Measurements from ENCODE around the gene EFL1.

The EFL1 gene

GRCh38 chr15:82186719-82187406 lies 75.7 kb downstream of the EFL1 start:
- H2AFZ ChIP-seq (ENCODE audit: low read depth, low read length), result no peak overlapping the region
- no peak overlapping the region for H2BK5ac ChIP-seq (ENCODE audit: low read depth, low read length, poor library complexity, severe bottlenecking)
- H3K9me3 ChIP-seq (ENCODE audit: control insufficient read depth, low read length), result no peaks in the 10 kb centered on the region
- H3K23ac ChIP-seq (ENCODE audit: low read length in 2 of 2), result no peak overlapping the region
- no peak for DNase-seq
- WGBS, result 98% methylated on average over 4 of the region's 6 CpGs
- H4K91ac ChIP-seq (ENCODE audit: low read length), result no peak overlapping the region
- no peak overlapping the region for H3K4me3 ChIP-seq (ENCODE audit: insufficient read depth in 1 of 2, low read depth in 1 of 2, low read length in 2 of 2)
- H2AK5ac ChIP-seq (ENCODE audit: low read length, severe bottlenecking), result no peak overlapping the region
- H3K9ac ChIP-seq (ENCODE audit: low read length), result no peak overlapping the region
- peaks cover 3% of the 10 kb centered on the region for H3K79me1 ChIP-seq (replicated peaks; ENCODE audit: low read length, poor library complexity, severe bottlenecking)
- no peak overlapping the region for H3K14ac ChIP-seq (ENCODE audit: low read length in 2 of 2)
- no peak overlapping the region for H3K27ac ChIP-seq (ENCODE audit: low read length, poor library complexity, severe bottlenecking)
- H3K36me3 ChIP-seq (ENCODE audit: control insufficient read depth in 1 of 2, insufficient read depth in 2 of 2, low read depth in 1 of 2, low read length in 2 of 2), result no peaks in the 10 kb centered on the region
- H4K8ac ChIP-seq (ENCODE audit: low read length), result no peak overlapping the region
- no peaks in the 10 kb centered on the region for H3K27me3 ChIP-seq (ENCODE audit: control insufficient read depth in 1 of 2, insufficient read depth in 1 of 2, low read length in 2 of 2)
- no peaks in the 10 kb centered on the region for H3K4me1 ChIP-seq (ENCODE audit: control insufficient read depth, insufficient read depth, low read depth, low read length)
- no peak overlapping the region for H2BK15ac ChIP-seq (ENCODE audit: low read depth, poor library complexity, severe bottlenecking)
- no peak overlapping the region for H3K4ac ChIP-seq (ENCODE audit: low read depth in 1 of 2, low read length in 2 of 2)
- no peak overlapping the region for H2BK12ac ChIP-seq (ENCODE audit: low read length in 2 of 2)
- no peak overlapping the region for H2BK120ac ChIP-seq (ENCODE audit: low read depth, low read length)
- no peak overlapping the region for H3K4me2 ChIP-seq (ENCODE audit: low read length, poor library complexity, severe bottlenecking)
- H3K18ac ChIP-seq (ENCODE audit: low read depth in 1 of 2, low read length in 2 of 2), result no peak overlapping the region

- no peak overlapping the region for H3K23ac ChIP-seq (ENCODE audit: low read length in 2 of 2)
- 100% methylated on average over 1 of the region's 2 CpGs for WGBS
- H4K91ac ChIP-seq (ENCODE audit: low read length), result no peak overlapping the region
- H3K79me1 ChIP-seq (replicated peaks; ENCODE audit: low read length, poor library complexity, severe bottlenecking), result peaks cover 4% of the 10 kb centered on the region
- no peak overlapping the region for H4K8ac ChIP-seq (ENCODE audit: low read length)
- no peaks in the 10 kb centered on the region for H3K9me3 ChIP-seq (ENCODE audit: control insufficient read depth, low read length)
- no peaks in the 10 kb centered on the region for H3K4me1 ChIP-seq (ENCODE audit: control insufficient read depth, insufficient read depth, low read depth, low read length)
- no peak overlapping the region for H3K27ac ChIP-seq (ENCODE audit: low read length, poor library complexity, severe bottlenecking)
- no peak overlapping the region for H3K9ac ChIP-seq (ENCODE audit: low read length)
- H3K4me2 ChIP-seq (ENCODE audit: low read length, poor library complexity, severe bottlenecking), result no peak overlapping the region
- no peak overlapping the region for H3K18ac ChIP-seq (ENCODE audit: low read depth in 1 of 2, low read length in 2 of 2)
- no peak overlapping the region for H2BK15ac ChIP-seq (ENCODE audit: low read depth, poor library complexity, severe bottlenecking)
- no peak overlapping the region for H2AFZ ChIP-seq (ENCODE audit: low read depth, low read length)
- no peak overlapping the region for H2BK120ac ChIP-seq (ENCODE audit: low read depth, low read length)
- H3K4ac ChIP-seq (ENCODE audit: low read depth in 1 of 2, low read length in 2 of 2), result no peak overlapping the region
- H2AK5ac ChIP-seq (ENCODE audit: low read length, severe bottlenecking), result no peak overlapping the region
- H2BK12ac ChIP-seq (ENCODE audit: low read length in 2 of 2), result no peak overlapping the region
- DNase-seq, result no peak
- no peak overlapping the region for H3K14ac ChIP-seq (ENCODE audit: low read length in 2 of 2)
- H3K27me3 ChIP-seq (ENCODE audit: control insufficient read depth in 1 of 2, insufficient read depth in 1 of 2, low read length in 2 of 2), result no peaks in the 10 kb centered on the region
- no peaks in the 10 kb centered on the region for H3K36me3 ChIP-seq (ENCODE audit: control insufficient read depth in 1 of 2, insufficient read depth in 2 of 2, low read depth in 1 of 2, low read length in 2 of 2)
- no peak overlapping the region for H3K4me3 ChIP-seq (ENCODE audit: insufficient read depth in 1 of 2, low read depth in 1 of 2, low read length in 2 of 2)
- H2BK5ac ChIP-seq (ENCODE audit: low read depth, low read length, poor library complexity, severe bottlenecking), result no peak overlapping the region
Observed at GRCh38 chr15:82186161-82186560, 76.4 kb downstream of the EFL1 start.

- H4K91ac ChIP-seq (ENCODE audit: low read length), result no peak overlapping the region
- H3K4me3 ChIP-seq (ENCODE audit: insufficient read depth in 1 of 2, low read depth in 1 of 2, low read length in 2 of 2), result no peak overlapping the region
- peaks cover 4% of the 10 kb centered on the region for H3K79me1 ChIP-seq (replicated peaks; ENCODE audit: low read length, poor library complexity, severe bottlenecking)
- H3K23ac ChIP-seq (ENCODE audit: low read length in 2 of 2), result no peak overlapping the region
- H4K8ac ChIP-seq (ENCODE audit: low read length), result no peak overlapping the region
- no peaks in the 10 kb centered on the region for H3K27me3 ChIP-seq (ENCODE audit: control insufficient read depth in 1 of 2, insufficient read depth in 1 of 2, low read length in 2 of 2)
- H3K4ac ChIP-seq (ENCODE audit: low read depth in 1 of 2, low read length in 2 of 2), result no peak overlapping the region
- H2AK5ac ChIP-seq (ENCODE audit: low read length, severe bottlenecking), result no peak overlapping the region
- no peak overlapping the region for H3K9ac ChIP-seq (ENCODE audit: low read length)
- H3K9me3 ChIP-seq (ENCODE audit: control insufficient read depth, low read length), result no peaks in the 10 kb centered on the region
- H2BK15ac ChIP-seq (ENCODE audit: low read depth, poor library complexity, severe bottlenecking), result no peak overlapping the region
- H2AFZ ChIP-seq (ENCODE audit: low read depth, low read length), result no peak overlapping the region
- H3K14ac ChIP-seq (ENCODE audit: low read length in 2 of 2), result no peak overlapping the region
- H3K27ac ChIP-seq (ENCODE audit: low read length, poor library complexity, severe bottlenecking), result no peak overlapping the region
- no peak overlapping the region for H2BK12ac ChIP-seq (ENCODE audit: low read length in 2 of 2)
- no peak overlapping the region for H2BK5ac ChIP-seq (ENCODE audit: low read depth, low read length, poor library complexity, severe bottlenecking)
- H2BK120ac ChIP-seq (ENCODE audit: low read depth, low read length), result no peak overlapping the region
- H3K36me3 ChIP-seq (ENCODE audit: control insufficient read depth in 1 of 2, insufficient read depth in 2 of 2, low read depth in 1 of 2, low read length in 2 of 2), result no peaks in the 10 kb centered on the region
- H3K4me2 ChIP-seq (ENCODE audit: low read length, poor library complexity, severe bottlenecking), result no peak overlapping the region
- H3K18ac ChIP-seq (ENCODE audit: low read depth in 1 of 2, low read length in 2 of 2), result no peak overlapping the region
- no peak for DNase-seq
- no peaks in the 10 kb centered on the region for H3K4me1 ChIP-seq (ENCODE audit: control insufficient read depth, insufficient read depth, low read depth, low read length)
Observed at GRCh38 chr15:82184776-82185175, 77.8 kb downstream of the EFL1 start.

- Histone ChIP-seq H4K8ac (ENCODE audit: low read length) (no peak overlapping the region), H2AFZ (ENCODE audit: low read depth, low read length) (no peak overlapping the region), H3K9me3 (ENCODE audit: control insufficient read depth, low read length) (no peaks in the 10 kb centered on the region), H3K9ac (ENCODE audit: low read length) (no peak overlapping the region), H3K4me3 (ENCODE audit: insufficient read depth in 1 of 2, low read depth in 1 of 2, low read length in 2 of 2) (no peak overlapping the region), H2BK15ac (ENCODE audit: low read depth, poor library complexity, severe bottlenecking) (no peak overlapping the region), H3K79me1 (replicated peaks; ENCODE audit: low read length, poor library complexity, severe bottlenecking) (peaks cover 4% of the 10 kb centered on the region), H3K27me3 (ENCODE audit: control insufficient read depth in 1 of 2, insufficient read depth in 1 of 2, low read length in 2 of 2) (no peaks in the 10 kb centered on the region), H3K27ac (ENCODE audit: low read length, poor library complexity, severe bottlenecking) (no peak overlapping the region), H3K18ac (ENCODE audit: low read depth in 1 of 2, low read length in 2 of 2) (no peak overlapping the region), H2BK12ac (ENCODE audit: low read length in 2 of 2) (no peak overlapping the region), H2BK5ac (ENCODE audit: low read depth, low read length, poor library complexity, severe bottlenecking) (no peak overlapping the region), H3K14ac (ENCODE audit: low read length in 2 of 2) (no peak overlapping the region), H2BK120ac (ENCODE audit: low read depth, low read length) (no peak overlapping the region), H3K4ac (ENCODE audit: low read depth in 1 of 2, low read length in 2 of 2) (no peak overlapping the region), H2AK5ac (ENCODE audit: low read length, severe bottlenecking) (no peak overlapping the region), H3K23ac (ENCODE audit: low read length in 2 of 2) (no peak overlapping the region), H4K91ac (ENCODE audit: low read length) (no peak overlapping the region), H3K4me1 (ENCODE audit: control insufficient read depth, insufficient read depth, low read depth, low read length) (no peaks in the 10 kb centered on the region), H3K4me2 (ENCODE audit: low read length, poor library complexity, severe bottlenecking) (no peak overlapping the region), H3K36me3 (ENCODE audit: control insufficient read depth in 1 of 2, insufficient read depth in 2 of 2, low read depth in 1 of 2, low read length in 2 of 2) (no peaks in the 10 kb centered on the region)
- DNase-seq, result no peak
- WGBS, result 100% methylated on average over 1 of the region's 1 CpG
Observed at GRCh38 chr15:82184355-82184754, 78.2 kb downstream of the EFL1 start.
